Activated naive CD4-positive, alpha-beta T cell treated with anti-CD3 and anti-CD28 coated beads, Interleukin-2, amount 50 U/mL, for 24 hours (primary cell): ENCODE data around the gene NT5DC4.
A peak's percentile ranks its signal among the peaks of the same experiment; 100 is the strongest.

Experiments
- H3K27ac Mint-ChIP-seq: one replicate; pipeline ENCODE4 v1.8.0; 2021; ENCODE audit warnings: mild to moderate bottlenecking, mixed read lengths
- H3K27me3 Mint-ChIP-seq: one replicate; pipeline ENCODE4 v1.8.0; 2021; ENCODE audit warnings: mixed read lengths
- H3K36me3 Mint-ChIP-seq: one replicate; pipeline ENCODE4 v1.8.0; 2021; ENCODE audit warnings: mixed read lengths
- H3K4me1 Mint-ChIP-seq: one replicate; pipeline ENCODE4 v1.8.0; 2021; ENCODE audit warnings: mixed read lengths
- H3K4me3 Mint-ChIP-seq: one replicate; pipeline ENCODE4 v1.8.0; 2021; ENCODE audit warnings: mild to moderate bottlenecking, mixed read lengths
- H3K9me3 Mint-ChIP-seq: one replicate; pipeline ENCODE4 v1.8.0; 2021; ENCODE audit warnings: mixed read lengths

Gene NT5DC4

DNA sequence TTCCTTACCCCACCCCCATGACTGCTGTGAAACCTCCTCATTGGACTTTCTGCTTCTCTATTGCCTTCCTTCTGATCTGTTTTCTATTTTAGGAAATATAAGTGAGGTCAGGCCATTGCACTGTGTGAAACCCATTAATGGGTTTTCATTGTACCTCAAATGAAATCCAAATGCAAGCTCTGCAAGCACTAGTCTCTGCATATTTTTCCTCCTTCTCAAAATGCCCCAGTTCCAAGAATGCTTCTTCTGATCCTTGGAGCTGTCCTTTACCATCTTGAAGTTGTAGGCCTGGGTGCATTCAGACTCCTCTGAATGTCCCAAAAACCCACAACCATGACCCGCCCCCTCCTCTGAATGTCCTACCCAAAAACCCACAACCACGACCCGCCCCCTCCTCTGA lies 55.3 kb downstream of the NT5DC4 start:
- H3K27ac Mint-ChIP-seq: no peak overlapping the region

GRCh38 chr2:112777036-112777435 lies 56.2 kb downstream of the NT5DC4 start:
- no peaks in the 10 kb centered on the region for H3K9me3 Mint-ChIP-seq
- peaks cover 8% of the 10 kb centered on the region for H3K4me1 Mint-ChIP-seq
- peak overlapping the region; percentile 18 for H3K27ac Mint-ChIP-seq
- H3K4me3 Mint-ChIP-seq: no peak overlapping the region
- H3K36me3 Mint-ChIP-seq: peaks cover 2% of the 10 kb centered on the region
- H3K27me3 Mint-ChIP-seq: peaks cover 12% of the 10 kb centered on the region

More for the DNA sequence above, 55.3 kb downstream of the NT5DC4 start:
- Mint-ChIP-seq H3K27me3 (peaks cover 12% of the 10 kb centered on the region), H3K36me3 (peaks cover 2% of the 10 kb centered on the region), H3K4me3 (no peak overlapping the region), H3K4me1 (peaks cover 8% of the 10 kb centered on the region), H3K9me3 (no peaks in the 10 kb centered on the region)

- peaks cover 12% of the 10 kb centered on the region for H3K27me3 Mint-ChIP-seq
- peaks cover 8% of the 10 kb centered on the region for H3K4me1 Mint-ChIP-seq
- no peak overlapping the region for H3K4me3 Mint-ChIP-seq
- peaks cover 2% of the 10 kb centered on the region for H3K36me3 Mint-ChIP-seq
- no peaks in the 10 kb centered on the region for H3K9me3 Mint-ChIP-seq
- H3K27ac Mint-ChIP-seq: no peak overlapping the region
These were observed 58.8 kb downstream of the NT5DC4 start for GRCh38 chr2:112779598-112779997.

DNA sequence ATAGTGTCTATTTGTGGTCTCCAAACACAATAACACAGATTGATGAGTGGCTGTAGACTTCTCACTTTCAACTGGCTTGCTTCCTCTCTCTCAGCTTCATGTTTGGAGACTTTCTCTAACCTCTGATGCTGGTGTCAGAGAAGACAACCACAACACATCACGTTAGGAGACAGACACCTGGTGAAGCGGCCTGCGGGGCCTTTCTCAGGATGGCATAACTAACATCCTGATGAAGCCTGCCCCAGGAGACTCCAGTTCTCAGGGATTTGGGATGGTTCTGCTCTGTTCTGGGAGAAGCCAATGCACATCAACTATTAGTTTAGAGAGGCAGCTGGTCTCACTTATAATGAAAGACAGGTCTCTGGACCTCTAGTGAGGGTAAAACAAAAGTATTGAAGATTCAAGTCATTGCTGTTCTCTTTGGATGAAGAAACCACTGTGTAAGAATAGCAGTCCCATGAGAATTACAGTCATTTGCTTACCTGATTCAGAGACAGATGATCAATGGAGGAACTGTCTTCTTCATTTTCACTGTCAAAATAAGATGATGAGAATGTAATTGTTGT lies 61.5 kb downstream of the NT5DC4 start:
- no peaks in the 10 kb centered on the region for H3K36me3 Mint-ChIP-seq
- H3K4me3 Mint-ChIP-seq: no peak overlapping the region
- H3K27me3 Mint-ChIP-seq: peaks cover 9% of the 10 kb centered on the region
- no peaks in the 10 kb centered on the region for H3K9me3 Mint-ChIP-seq
- peaks cover 2% of the 10 kb centered on the region for H3K4me1 Mint-ChIP-seq
- no peak overlapping the region for H3K27ac Mint-ChIP-seq

DNA sequence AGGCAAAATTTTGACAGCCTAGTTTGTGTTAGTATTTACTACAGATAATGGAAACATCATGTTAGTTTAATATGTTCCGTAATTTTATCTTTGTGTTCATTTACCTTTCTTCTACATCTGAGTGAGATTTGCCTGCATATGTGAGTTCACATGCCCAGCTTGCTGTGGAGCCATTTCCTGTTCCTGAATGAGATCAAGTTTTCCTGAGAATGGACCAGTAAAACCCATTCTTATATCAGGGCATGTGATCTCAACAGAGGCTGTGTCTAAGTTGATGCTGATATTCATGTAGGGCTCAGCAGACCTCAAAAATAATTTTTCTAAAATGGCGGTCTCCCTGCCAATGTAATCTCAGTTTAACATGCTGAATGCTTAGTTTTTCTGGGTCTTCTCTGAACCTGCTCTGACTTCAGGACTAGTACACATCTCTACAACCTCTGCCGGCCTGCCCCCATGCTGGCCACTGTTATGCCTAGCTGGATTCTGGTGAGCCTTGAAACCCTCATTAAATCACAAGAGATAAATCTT lies 62.4 kb downstream of the NT5DC4 start:
- no peak overlapping the region for H3K4me3 Mint-ChIP-seq
- peaks cover 8% of the 10 kb centered on the region for H3K27me3 Mint-ChIP-seq
- H3K4me1 Mint-ChIP-seq: no peaks in the 10 kb centered on the region
- no peaks in the 10 kb centered on the region for H3K9me3 Mint-ChIP-seq
- no peak overlapping the region for H3K27ac Mint-ChIP-seq
- H3K36me3 Mint-ChIP-seq: no peaks in the 10 kb centered on the region

- peaks cover 2% of the 10 kb centered on the region for H3K27me3 Mint-ChIP-seq
- no peaks in the 10 kb centered on the region for H3K36me3 Mint-ChIP-seq
- H3K27ac Mint-ChIP-seq: no peak within 1 kb of the TSS
- no peaks in the 10 kb centered on the region for H3K9me3 Mint-ChIP-seq
- no peaks in the 10 kb centered on the region for H3K4me1 Mint-ChIP-seq
- no peak within 1 kb of the TSS for H3K4me3 Mint-ChIP-seq
These were observed 63.7 kb downstream of the NT5DC4 start, which contains the start of gene IL1A for GRCh38 chr2:112784199-112785189. IL1A (minus strand) TSS chr2:112784493; CDS start chr2:112783770, 723 bp downstream.

DNA sequence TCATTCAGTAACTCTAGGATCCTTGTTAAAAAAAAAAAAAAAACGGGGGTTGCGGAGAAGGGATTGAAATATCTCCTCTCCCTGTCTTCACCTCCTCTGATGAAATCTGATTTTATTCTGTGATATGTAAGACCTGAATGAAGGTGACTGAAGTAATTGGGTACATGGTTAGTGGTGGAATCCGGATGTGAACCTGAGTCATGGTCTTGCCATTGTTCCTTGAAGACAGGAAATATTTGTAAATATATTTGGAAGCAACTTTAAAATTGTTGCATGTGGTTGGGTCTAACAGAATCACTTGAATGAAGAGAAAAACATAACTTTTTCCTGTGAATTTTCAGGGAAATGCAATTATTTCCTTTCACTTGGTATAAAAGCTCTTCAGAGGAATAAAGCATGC lies 66.5 kb downstream of the NT5DC4 start:
- no peak overlapping the region for H3K4me3 Mint-ChIP-seq
- H3K4me1 Mint-ChIP-seq: no peaks in the 10 kb centered on the region
- H3K36me3 Mint-ChIP-seq: no peaks in the 10 kb centered on the region
- peaks cover 2% of the 10 kb centered on the region for H3K27me3 Mint-ChIP-seq
- H3K27ac Mint-ChIP-seq: no peak overlapping the region
- H3K9me3 Mint-ChIP-seq: no peaks in the 10 kb centered on the region

DNA sequence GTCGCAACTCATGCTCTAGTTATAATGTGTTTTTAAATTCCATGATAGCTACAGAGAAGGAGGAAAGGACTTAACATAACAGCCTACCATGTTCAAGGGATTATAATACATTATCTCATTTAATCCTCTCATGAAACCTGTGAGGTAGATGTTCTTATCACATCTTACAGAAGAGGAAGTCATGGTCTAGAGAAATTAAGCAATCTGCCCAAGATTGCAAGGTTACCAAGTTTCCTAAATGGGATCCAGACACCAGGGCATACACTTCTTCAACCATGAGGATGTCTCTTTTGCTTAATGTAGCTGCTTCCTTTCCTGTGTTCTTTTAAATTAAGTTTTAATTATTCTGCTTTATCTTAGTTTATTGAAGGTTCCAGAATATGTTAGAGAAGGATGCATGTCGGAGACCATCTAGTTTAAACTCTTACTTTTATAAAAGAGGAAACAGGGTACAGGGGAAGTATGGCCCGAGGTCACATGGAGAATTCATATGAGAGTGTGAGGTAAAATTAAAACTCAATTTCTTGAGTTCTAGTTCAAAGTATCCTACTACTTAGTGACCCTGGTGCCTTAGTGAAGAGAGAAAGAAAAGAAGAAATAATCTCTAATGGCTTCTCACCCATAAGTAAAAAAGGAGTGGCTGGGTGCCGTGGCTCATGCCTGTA lies 67.0 kb downstream of the NT5DC4 start:
- H3K36me3 Mint-ChIP-seq: no peaks in the 10 kb centered on the region
- peaks cover 2% of the 10 kb centered on the region for H3K27me3 Mint-ChIP-seq
- no peak overlapping the region for H3K27ac Mint-ChIP-seq
- H3K9me3 Mint-ChIP-seq: no peaks in the 10 kb centered on the region
- H3K4me1 Mint-ChIP-seq: no peaks in the 10 kb centered on the region
- H3K4me3 Mint-ChIP-seq: no peak overlapping the region

- Mint-ChIP-seq H3K4me3 (no peak overlapping the region), H3K9me3 (no peaks in the 10 kb centered on the region), H3K4me1 (peaks cover 3% of the 10 kb centered on the region), H3K27ac (no peak overlapping the region), H3K36me3 (no peaks in the 10 kb centered on the region), H3K27me3 (peaks cover 2% of the 10 kb centered on the region)
These were observed 67.8 kb downstream of the NT5DC4 start for GRCh38 chr2:112788653-112789052.
